HepG2 (cell line): ENCODE data around the gene GABBR2. TPM values are rescaled to one million over a fixed set of nuclear protein-coding genes. Genes with fewer than 3 reads are reported as not detected.

Experiments used
- ATAC-seq: fragments of 200-7000 bp; cut with Tn5 transposase; 3 replicates; pipeline ENCODE4 v1.9.1; 2020; ENCODE audit warnings: mild to moderate bottlenecking, moderate library complexity
- BruUV-seq: library from RNA; stranded (reverse); fragments of 400-500 nt; replicated peaks from 2 replicates; lab custom pipeline; 2021; lab: Mats Ljungman, UMichigan
- CTCF ChIA-PET: fragments of 300-600 bp; formaldehyde crosslinking; extraction: SDS; loops from one replicate; lab custom pipeline; 2021; ENCODE audit warnings: low total read pairs, inconsistent platforms, low intra/inter-chr PET ratio; lab: Yijun Ruan, JAX
- POLR2A ChIA-PET: fragments of 350-600 bp; sonication (Branson Sonifier 250); formaldehyde crosslinking; loops from one replicate; lab custom pipeline; 2020; ENCODE audit warnings: antibody characterized with exemption, inconsistent platforms; lab: Yijun Ruan, JAX
- DNase-seq: peaks from one replicate; pipeline ENCODE4 v3.0.0-alpha.2; 2015; ENCODE audit warnings: low spot score
- FAIRE-seq: peaks from 3 replicates; lab custom pipeline; 2011; peaks lifted over from hg19 to GRCh38; lab: Jason Lieb, UNC
- H2AFZ ChIP-seq: one replicate; pipeline ENCODE4 v1.6.1; 2011; ENCODE audit warnings: low read length, inconsistent platforms
- H3K27ac ChIP-seq: fragments of 300-600 bp; 3 replicates; pipeline ENCODE4 v1.8.0; 2011; ENCODE audit warnings: mixed run types, mild to moderate bottlenecking, mixed read lengths, low read length, inconsistent platforms; ENCODE audit not compliant: insufficient read depth; ENCODE audit errors: extremely low read length
- H3K27me3 ChIP-seq, 2 experiments: fragments of 200-600 bp in 1 of 2; 2 replicates in 1 of 2; 3 replicates in 1 of 2; pipeline versions ENCODE4 v1.6.0 to v1.8.0; 2011; ENCODE audit warnings: low read length in 2 of 2, mild to moderate bottlenecking in 2 of 2, moderate library complexity in 2 of 2, inconsistent platforms in 1 of 2; ENCODE audit not compliant: insufficient read depth in 2 of 2, control insufficient read depth in 1 of 2
- H3K36me3 ChIP-seq, 2 experiments: fragments of 200-600 bp in 1 of 2; replicated peaks in 1 of 2; 2 replicates in 1 of 2; 3 replicates in 1 of 2; pipeline versions ENCODE4 v1.5.1 to v1.8.0; 2011; ENCODE audit warnings: low read length in 2 of 2, inconsistent platforms in 1 of 2; ENCODE audit not compliant: insufficient read depth in 2 of 2, control insufficient read depth in 1 of 2
- H3K4me1 ChIP-seq: 2 replicates; pipeline ENCODE4 v1.5.1; 2012; ENCODE audit warnings: low read length, inconsistent platforms; ENCODE audit not compliant: insufficient read depth
- H3K4me2 ChIP-seq: 2 replicates; pipeline ENCODE4 v1.6.0; 2011; ENCODE audit warnings: low read depth, low read length, inconsistent platforms
- H3K4me3 ChIP-seq, 3 experiments: fragments of 200-600 bp in 1 of 3; sonication (generic), shearing (Covaris generic) in 1 of 3; replicated peaks in 1 of 3; 2 replicates each; pipeline ENCODE4 v1.5.1; 2011 to 2016; ENCODE audit warnings: low read length in 3 of 3, inconsistent platforms in 2 of 3, low read depth in 2 of 3, mild to moderate bottlenecking in 2 of 3, control low read depth in 1 of 3, mixed read lengths in 1 of 3; ENCODE audit not compliant: insufficient read depth in 1 of 3
- H3K79me2 ChIP-seq: one replicate; pipeline ENCODE4 v1.6.1; 2011; ENCODE audit warnings: low read length, inconsistent platforms; ENCODE audit not compliant: insufficient read depth
- H3K9ac ChIP-seq: 2 replicates; pipeline ENCODE4 v1.6.0; 2011; ENCODE audit warnings: mild to moderate bottlenecking, low read depth, low read length, inconsistent platforms; ENCODE audit not compliant: insufficient read depth
- H3K9me3 ChIP-seq: 2 replicates; pipeline ENCODE4 v1.5.1; 2012; ENCODE audit warnings: mild to moderate bottlenecking, low read length
- H4K20me1 ChIP-seq: 2 replicates; pipeline ENCODE4 v1.6.0; 2011; ENCODE audit warnings: inconsistent platforms, mild to moderate bottlenecking, low read length, moderate library complexity; ENCODE audit not compliant: insufficient read depth
- WGBS: methylation state at CpG from one replicate; pipeline ENCODE4 v1.1.6; 2017; ENCODE audit warnings: low lambda C conversion rate; 5-methylcytosine and 5-hydroxymethylcytosine counted together
- in situ Hi-C: cut with HindIII; loops from 2 replicates; pipeline ENCODE4 v1.10.0; 2017; ENCODE audit warnings: low pct_unique_long_range_greater_than_20kb; ENCODE audit not compliant: extremely low pct_ligation_motif_present
- intact Hi-C: fragments of 100-400 bp; cut with micrococcal nuclease; formaldehyde crosslinking; loops from one replicate; pipeline ENCODE4 v1.10.0; 2022; ENCODE audit not compliant: unreplicated experiment
- polyA plus RNA-seq, 8 experiments: library from polyadenylated mRNA; depleted of rRNA in 3 of 8; stranded (reverse) in 7 of 8; unstranded in 1 of 8; fragments of >200 nt; fragmentation: Illumina TruSeq in 4 of 8; extraction: Trizol in 4 of 8; gene quantifications; 2 replicates each; pipeline versions ENCODE4 v1.2.1 to v1.2.3, GENCODE V29; 2011 to 2016; ENCODE audit warnings: low read depth in 4 of 8, missing spikeins in 1 of 8, mixed read lengths in 1 of 8; ENCODE audit not compliant: insufficient read depth in 1 of 8
- total RNA-seq, 5 experiments: library from RNA; depleted of rRNA; stranded (reverse); fragments of >200 nt; fragmentation: Illumina TruSeq; extraction: Trizol; gene quantifications; 2 replicates each; pipeline ENCODE4 v1.2.3, GENCODE V29; 2016; ENCODE audit warnings: low read depth in 1 of 5
- TF ChIP-seq, protein P1 (sequence below), 2 experiments: fragments of 450-650 bp in 1 of 2; sonication (generic) in 1 of 2; formaldehyde crosslinking in 1 of 2; IDR thresholded peaks; 2 replicates each; pipeline versions ENCODE4 v1.6.1 to v1.8.0; 2016 to 2022; ENCODE audit warnings: antibody characterized with exemption in 1 of 2, mild to moderate bottlenecking in 1 of 2, missing genetic modification reagents in 1 of 2

GABBR2 gene
- total and polyA plus RNA-seq, 2 of the 13 experiments (the other 11 are each of a cell fraction or from before 2014, with no cell fraction given): 0.02 TPM; not detected in 1

DNA sequence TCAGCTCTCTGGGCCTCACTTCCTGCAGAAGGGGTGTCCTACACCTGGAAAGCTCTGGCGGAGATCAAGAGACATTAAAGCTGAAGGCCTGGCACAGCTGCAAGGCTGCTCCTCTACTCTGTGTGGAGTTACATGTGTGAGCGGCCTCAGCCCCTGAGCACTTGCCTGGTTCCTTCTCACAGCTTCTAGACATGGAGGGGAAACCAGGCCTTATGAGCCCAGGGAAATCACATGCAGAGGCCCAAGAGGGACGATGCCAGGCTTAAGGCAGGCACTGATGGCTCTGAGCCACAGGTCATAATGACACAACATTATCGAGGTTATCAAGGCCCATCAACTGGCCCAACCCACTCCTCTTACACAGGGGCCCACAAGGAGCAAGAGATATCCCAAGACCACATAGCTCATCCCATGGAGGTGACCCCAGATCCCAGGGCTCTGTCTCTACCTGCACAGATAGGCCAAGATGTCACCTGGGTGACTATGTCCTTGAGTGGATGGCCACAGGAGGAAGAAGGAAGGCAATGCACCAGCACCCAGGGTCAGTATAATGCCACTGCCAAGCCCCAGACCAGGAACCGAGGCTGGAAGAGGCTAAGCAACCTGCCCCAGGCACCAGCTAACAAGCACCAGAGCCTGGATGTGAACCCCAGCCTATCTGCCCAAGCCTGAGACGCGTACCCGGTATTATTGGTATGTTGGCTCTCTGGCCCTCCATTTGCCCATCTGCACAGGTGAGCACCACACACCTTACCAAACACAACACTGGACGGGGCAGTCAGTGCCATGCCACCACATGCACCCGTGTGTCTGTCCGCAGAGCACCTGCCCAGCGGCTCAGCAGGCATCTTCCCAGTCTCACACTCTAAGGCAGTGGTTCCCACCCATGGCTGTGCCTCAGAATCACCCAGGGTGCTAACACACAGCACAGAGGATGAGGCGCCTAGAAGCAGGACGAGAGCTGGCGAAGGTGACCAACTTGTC lies 143.3 kb downstream of the GABBR2 start:
- H3K4me3 ChIP-seq: no peak overlapping the region
- no peak overlapping the region for H3K27ac ChIP-seq
- ATAC-seq: no peak
- H3K27me3 ChIP-seq: peaks cover 0 to 1% of the 10 kb centered on the region in 2 experiments; a peak in 2 of 5 replicates
- no peak overlapping the region for H3K4me2 ChIP-seq
- TF ChIP-seq, protein P1, sequence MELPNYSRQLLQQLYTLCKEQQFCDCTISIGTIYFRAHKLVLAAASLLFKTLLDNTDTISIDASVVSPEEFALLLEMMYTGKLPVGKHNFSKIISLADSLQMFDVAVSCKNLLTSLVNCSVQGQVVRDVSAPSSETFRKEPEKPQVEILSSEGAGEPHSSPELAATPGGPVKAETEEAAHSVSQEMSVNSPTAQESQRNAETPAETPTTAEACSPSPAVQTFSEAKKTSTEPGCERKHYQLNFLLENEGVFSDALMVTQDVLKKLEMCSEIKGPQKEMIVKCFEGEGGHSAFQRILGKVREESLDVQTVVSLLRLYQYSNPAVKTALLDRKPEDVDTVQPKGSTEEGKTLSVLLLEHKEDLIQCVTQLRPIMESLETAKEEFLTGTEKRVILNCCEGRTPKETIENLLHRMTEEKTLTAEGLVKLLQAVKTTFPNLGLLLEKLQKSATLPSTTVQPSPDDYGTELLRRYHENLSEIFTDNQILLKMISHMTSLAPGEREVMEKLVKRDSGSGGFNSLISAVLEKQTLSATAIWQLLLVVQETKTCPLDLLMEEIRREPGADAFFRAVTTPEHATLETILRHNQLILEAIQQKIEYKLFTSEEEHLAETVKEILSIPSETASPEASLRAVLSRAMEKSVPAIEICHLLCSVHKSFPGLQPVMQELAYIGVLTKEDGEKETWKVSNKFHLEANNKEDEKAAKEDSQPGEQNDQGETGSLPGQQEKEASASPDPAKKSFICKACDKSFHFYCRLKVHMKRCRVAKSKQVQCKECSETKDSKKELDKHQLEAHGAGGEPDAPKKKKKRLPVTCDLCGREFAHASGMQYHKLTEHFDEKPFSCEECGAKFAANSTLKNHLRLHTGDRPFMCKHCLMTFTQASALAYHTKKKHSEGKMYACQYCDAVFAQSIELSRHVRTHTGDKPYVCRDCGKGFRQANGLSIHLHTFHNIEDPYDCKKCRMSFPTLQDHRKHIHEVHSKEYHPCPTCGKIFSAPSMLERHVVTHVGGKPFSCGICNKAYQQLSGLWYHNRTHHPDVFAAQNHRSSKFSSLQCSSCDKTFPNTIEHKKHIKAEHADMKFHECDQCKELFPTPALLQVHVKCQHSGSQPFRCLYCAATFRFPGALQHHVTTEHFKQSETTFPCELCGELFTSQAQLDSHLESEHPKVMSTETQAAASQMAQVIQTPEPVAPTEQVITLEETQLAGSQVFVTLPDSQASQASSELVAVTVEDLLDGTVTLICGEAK (IDR thresholded peaks at IDR 0.05): no peak
- TF ChIP-seq, protein P1 (CRISPR knock-in tag; IDR thresholded peaks at IDR 0.05): no peak
- BruUV-seq: no TSS peak
- no peaks in the 10 kb centered on the region for H3K79me2 ChIP-seq
- no peak for FAIRE-seq
- no peak for DNase-seq
- in situ Hi-C loops (no loop called here), intact Hi-C loops (no loop called here)
- WGBS: 38% methylated on average over 6 of the region's 15 CpGs
- no peaks in the 10 kb centered on the region for H3K4me1 ChIP-seq
- no peak overlapping the region for H3K9ac ChIP-seq
- no peaks in the 10 kb centered on the region for H3K9me3 ChIP-seq
- H3K36me3 ChIP-seq: no peaks in the 10 kb centered on the region
- ChIA-PET CTCF (no interaction called here), POLR2A (no interaction called here)
- no peak overlapping the region for H2AFZ ChIP-seq
- no peaks in the 10 kb centered on the region for H4K20me1 ChIP-seq
